HCT116 (cell line): ENCODE data around the gene UBE2O.

Source experiments
- FOSL1 ChIP-seq: IDR thresholded peaks from 2 replicates; pipeline ENCODE4 v1.6.1; 2012; ENCODE audit warnings: low read depth
- POLR2A ChIP-seq: IDR thresholded peaks from 2 replicates; pipeline ENCODE4 v1.7.0; 2011; ENCODE audit warnings: borderline replicate concordance; ENCODE audit not compliant: insufficient read depth, insufficient read length; ENCODE audit errors: extremely low read depth
- POLR2AphosphoS5 ChIP-seq: IDR thresholded peaks from 2 replicates; pipeline ENCODE4 v1.6.1; 2011; ENCODE audit warnings: mild to moderate bottlenecking, low read depth, low read length, moderate library complexity
- RAD21 ChIP-seq: IDR thresholded peaks from 2 replicates; pipeline ENCODE4 v1.6.1; 2012; ENCODE audit warnings: low read depth, mild to moderate bottlenecking
- TF ChIP-seq, protein P1 (sequence below): IDR thresholded peaks from 2 replicates; pipeline ENCODE4 v1.6.1; 2012; ENCODE audit warnings: low read depth
- TF ChIP-seq, protein P2 (sequence below), 3 experiments: fragments of 200-600 bp in 1 of 3; sonication (generic) in 1 of 3; IDR thresholded peaks in 2 of 3; conservative IDR thresholded peaks in 1 of 3; 2 replicates each; pipeline ENCODE4 v1.5.1; 2012 to 2017; ENCODE audit warnings: low read depth in 2 of 3, low read length in 2 of 3, antibody characterized with exemption in 1 of 3, borderline replicate concordance in 1 of 3, control low read depth in 1 of 3, mild to moderate bottlenecking in 1 of 3, mixed read lengths in 1 of 3, mixed run types in 1 of 3, moderate library complexity in 1 of 3; ENCODE audit not compliant: insufficient read depth in 1 of 3

DNA sequence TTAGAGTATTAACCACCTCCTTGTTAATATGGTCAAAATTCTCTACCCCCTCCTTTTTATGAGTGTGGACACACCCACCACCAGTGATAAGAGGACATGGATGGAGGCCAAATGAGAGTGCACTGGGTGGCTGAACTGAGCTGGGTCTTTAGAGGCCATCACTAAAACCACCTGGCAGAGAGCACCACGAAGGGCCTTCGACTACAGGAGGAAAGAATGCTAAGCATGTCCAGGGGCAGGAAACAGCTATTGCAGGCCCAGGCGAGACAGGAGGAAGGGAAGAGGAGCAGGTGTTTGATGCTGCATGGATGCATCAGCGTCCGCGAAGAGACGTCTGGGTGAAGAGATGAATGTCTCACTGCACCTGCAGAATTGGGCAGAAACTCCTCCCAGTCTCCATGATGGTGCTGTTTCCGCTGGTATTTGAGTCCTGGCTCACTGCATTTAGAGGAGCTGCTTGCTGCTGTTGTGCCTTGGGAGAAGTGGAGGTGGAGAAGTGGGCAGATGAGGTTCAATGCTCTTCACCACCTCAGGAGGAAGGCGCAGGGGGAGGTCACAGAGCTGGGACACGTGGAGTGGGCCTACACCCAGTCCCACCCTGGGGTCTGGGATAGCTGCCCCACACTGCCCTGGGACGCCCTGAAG lies 35.3 kb downstream of the UBE2O start:
- no peak for TF ChIP-seq POLR2A
- no peak for TF ChIP-seq FOSL1
- TF ChIP-seq, protein P1, sequence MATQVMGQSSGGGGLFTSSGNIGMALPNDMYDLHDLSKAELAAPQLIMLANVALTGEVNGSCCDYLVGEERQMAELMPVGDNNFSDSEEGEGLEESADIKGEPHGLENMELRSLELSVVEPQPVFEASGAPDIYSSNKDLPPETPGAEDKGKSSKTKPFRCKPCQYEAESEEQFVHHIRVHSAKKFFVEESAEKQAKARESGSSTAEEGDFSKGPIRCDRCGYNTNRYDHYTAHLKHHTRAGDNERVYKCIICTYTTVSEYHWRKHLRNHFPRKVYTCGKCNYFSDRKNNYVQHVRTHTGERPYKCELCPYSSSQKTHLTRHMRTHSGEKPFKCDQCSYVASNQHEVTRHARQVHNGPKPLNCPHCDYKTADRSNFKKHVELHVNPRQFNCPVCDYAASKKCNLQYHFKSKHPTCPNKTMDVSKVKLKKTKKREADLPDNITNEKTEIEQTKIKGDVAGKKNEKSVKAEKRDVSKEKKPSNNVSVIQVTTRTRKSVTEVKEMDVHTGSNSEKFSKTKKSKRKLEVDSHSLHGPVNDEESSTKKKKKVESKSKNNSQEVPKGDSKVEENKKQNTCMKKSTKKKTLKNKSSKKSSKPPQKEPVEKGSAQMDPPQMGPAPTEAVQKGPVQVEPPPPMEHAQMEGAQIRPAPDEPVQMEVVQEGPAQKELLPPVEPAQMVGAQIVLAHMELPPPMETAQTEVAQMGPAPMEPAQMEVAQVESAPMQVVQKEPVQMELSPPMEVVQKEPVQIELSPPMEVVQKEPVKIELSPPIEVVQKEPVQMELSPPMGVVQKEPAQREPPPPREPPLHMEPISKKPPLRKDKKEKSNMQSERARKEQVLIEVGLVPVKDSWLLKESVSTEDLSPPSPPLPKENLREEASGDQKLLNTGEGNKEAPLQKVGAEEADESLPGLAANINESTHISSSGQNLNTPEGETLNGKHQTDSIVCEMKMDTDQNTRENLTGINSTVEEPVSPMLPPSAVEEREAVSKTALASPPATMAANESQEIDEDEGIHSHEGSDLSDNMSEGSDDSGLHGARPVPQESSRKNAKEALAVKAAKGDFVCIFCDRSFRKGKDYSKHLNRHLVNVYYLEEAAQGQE, result no peak
- TF ChIP-seq POLR2AphosphoS5, result no peak
- TF ChIP-seq, protein P2, sequence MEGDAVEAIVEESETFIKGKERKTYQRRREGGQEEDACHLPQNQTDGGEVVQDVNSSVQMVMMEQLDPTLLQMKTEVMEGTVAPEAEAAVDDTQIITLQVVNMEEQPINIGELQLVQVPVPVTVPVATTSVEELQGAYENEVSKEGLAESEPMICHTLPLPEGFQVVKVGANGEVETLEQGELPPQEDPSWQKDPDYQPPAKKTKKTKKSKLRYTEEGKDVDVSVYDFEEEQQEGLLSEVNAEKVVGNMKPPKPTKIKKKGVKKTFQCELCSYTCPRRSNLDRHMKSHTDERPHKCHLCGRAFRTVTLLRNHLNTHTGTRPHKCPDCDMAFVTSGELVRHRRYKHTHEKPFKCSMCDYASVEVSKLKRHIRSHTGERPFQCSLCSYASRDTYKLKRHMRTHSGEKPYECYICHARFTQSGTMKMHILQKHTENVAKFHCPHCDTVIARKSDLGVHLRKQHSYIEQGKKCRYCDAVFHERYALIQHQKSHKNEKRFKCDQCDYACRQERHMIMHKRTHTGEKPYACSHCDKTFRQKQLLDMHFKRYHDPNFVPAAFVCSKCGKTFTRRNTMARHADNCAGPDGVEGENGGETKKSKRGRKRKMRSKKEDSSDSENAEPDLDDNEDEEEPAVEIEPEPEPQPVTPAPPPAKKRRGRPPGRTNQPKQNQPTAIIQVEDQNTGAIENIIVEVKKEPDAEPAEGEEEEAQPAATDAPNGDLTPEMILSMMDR (IDR thresholded peaks at IDR 0.05 in 2 of 3, conservative IDR thresholded peaks at IDR 0.05 in 1 of 3; ENCODE audit: borderline replicate concordance in 1 of 3, insufficient read depth in 1 of 3, low read depth in 2 of 3, low read length in 2 of 3), result no peak
- TF ChIP-seq RAD21, result no peak
